Measurements from ENCODE around the gene GRAP2.

Gene GRAP2

DNA sequence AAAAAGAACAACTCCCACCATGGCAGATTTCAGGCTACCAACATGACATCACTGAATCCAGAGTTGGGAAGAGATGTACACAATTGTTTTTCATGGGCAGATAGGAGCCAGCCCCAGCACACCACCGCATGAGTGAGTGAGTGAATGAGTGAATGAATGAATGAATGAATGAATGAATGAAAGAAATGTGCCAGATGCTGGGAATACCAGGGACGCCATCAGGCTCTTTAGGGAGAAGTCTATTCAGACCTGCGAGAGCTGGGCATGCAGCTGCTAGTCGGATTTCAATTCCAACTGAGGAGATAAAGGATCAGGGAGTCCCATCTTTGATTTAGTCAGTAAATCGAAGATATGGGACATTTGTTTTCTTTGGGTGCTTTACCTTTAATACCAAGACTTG, 78.6 kb downstream of the GRAP2 start:
- no peak for DNase-seq (ENCODE audit: low read depth)
- in situ Hi-C loops (cut with HindIII; ENCODE audit: low sequenced_read_pairs): no loop called here
- TF ChIP-seq, protein P1, sequence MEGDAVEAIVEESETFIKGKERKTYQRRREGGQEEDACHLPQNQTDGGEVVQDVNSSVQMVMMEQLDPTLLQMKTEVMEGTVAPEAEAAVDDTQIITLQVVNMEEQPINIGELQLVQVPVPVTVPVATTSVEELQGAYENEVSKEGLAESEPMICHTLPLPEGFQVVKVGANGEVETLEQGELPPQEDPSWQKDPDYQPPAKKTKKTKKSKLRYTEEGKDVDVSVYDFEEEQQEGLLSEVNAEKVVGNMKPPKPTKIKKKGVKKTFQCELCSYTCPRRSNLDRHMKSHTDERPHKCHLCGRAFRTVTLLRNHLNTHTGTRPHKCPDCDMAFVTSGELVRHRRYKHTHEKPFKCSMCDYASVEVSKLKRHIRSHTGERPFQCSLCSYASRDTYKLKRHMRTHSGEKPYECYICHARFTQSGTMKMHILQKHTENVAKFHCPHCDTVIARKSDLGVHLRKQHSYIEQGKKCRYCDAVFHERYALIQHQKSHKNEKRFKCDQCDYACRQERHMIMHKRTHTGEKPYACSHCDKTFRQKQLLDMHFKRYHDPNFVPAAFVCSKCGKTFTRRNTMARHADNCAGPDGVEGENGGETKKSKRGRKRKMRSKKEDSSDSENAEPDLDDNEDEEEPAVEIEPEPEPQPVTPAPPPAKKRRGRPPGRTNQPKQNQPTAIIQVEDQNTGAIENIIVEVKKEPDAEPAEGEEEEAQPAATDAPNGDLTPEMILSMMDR (IDR thresholded peaks at IDR 0.05; ENCODE audit: low read depth, low read length, missing control alignments): no peak
- no peak overlapping the region for H3K4me3 ChIP-seq (ENCODE audit: low read depth, low read length)

DNA sequence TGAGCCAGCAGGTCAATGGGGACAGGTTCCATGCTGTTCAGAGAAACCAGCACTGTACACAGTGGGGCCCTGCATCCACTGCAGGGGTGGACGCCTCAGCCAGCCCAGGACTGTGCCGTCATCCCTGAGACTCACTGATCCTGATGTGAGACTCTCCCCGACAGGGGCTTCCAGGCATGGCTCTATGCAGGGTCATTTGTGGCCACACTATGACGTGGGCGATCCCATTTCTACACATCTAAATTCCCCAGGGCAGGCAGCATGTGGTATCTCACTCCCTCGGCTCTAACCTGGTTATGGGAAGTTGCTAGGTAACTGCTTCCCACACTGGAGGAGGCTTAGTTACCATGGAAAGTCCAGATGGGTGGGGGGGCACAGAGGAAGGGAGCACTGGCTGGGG, 79.7 kb downstream of the GRAP2 start:
- no peak overlapping the region for H3K4me3 ChIP-seq (ENCODE audit: low read depth, low read length)
- no peak for DNase-seq (ENCODE audit: low read depth)
- TF ChIP-seq, protein P1 (IDR thresholded peaks at IDR 0.05; ENCODE audit: low read depth, low read length, missing control alignments): no peak
- in situ Hi-C loops (cut with HindIII; ENCODE audit: low sequenced_read_pairs): no loop called here

DNA sequence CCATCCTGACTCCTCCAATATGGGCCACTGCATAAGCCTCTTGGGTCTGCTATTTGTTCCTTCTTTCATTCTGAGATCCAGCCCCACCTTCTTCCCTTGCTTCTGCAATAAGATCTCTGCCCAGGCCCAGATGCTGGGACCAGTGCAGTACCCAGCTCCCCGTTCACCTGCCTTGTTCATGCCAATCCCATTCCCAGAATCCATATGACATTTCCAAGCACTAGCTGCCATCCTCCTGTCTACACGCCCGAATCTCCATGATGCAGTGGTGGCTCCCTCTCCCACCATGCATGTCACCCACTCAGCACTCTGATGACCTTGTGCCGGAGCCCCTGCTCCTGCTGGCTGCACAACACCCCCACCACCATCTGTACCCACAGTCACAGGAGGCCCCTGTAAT, 82.5 kb downstream of the GRAP2 start:
- DNase-seq (ENCODE audit: low read depth): no peak
- TF ChIP-seq, protein P1 (IDR thresholded peaks at IDR 0.05; ENCODE audit: low read depth, low read length, missing control alignments): no peak
- no peak overlapping the region for H3K4me3 ChIP-seq (ENCODE audit: low read depth, low read length)
- in situ Hi-C loops (cut with HindIII; ENCODE audit: low sequenced_read_pairs): no loop called here

DNA sequence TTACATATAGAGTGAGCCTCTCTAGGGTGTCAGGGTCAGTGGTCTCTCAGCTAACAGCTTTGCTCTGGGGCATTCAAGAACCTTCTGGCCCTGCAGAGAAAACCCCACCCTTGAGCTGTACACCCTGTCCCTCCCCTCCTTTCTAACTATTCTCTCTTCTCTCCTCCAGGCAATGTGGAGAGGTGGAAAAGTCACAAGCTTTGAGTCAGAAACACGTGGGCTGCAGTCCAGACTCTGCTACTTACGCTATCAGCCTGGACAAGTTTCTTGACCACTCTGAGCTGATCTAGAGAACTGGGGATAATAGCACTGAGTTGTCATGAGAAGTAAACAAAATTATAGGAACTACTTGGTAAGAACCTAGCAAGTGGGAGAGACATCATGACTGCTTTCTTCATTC, 83.1 kb downstream of the GRAP2 start:
- TF ChIP-seq, protein P1 (IDR thresholded peaks at IDR 0.05; ENCODE audit: low read depth, low read length, missing control alignments): no peak
- no peak overlapping the region for H3K4me3 ChIP-seq (ENCODE audit: low read depth, low read length)
- DNase-seq (ENCODE audit: low read depth): no peak
- in situ Hi-C loops (cut with HindIII; ENCODE audit: low sequenced_read_pairs): no loop called here

DNA sequence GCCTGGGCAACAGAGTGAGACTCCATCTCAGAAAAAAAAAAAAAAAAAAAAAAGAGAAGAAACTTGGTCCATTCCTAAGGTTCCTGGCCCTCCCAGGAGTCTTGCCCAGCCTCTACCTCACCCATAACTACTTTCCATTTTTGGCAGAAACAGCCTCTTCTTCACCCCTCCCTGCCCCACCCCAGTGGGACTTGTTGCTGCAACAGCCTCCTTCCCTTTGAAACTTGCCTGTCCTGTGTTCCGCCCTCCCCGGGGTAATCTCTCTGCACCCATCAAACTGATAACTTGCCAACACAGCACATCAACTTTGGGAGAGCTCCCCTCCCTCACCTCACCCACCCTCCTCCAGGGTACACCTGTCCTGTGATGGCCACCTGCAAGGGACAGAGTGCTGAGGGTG, 83.9 kb downstream of the GRAP2 start:
- H3K4me3 ChIP-seq (ENCODE audit: low read depth, low read length): no peak overlapping the region
- DNase-seq (ENCODE audit: low read depth): no peak
- in situ Hi-C loops (cut with HindIII; ENCODE audit: low sequenced_read_pairs): no loop called here
- TF ChIP-seq, protein P1 (IDR thresholded peaks at IDR 0.05; ENCODE audit: low read depth, low read length, missing control alignments): no peak

DNA sequence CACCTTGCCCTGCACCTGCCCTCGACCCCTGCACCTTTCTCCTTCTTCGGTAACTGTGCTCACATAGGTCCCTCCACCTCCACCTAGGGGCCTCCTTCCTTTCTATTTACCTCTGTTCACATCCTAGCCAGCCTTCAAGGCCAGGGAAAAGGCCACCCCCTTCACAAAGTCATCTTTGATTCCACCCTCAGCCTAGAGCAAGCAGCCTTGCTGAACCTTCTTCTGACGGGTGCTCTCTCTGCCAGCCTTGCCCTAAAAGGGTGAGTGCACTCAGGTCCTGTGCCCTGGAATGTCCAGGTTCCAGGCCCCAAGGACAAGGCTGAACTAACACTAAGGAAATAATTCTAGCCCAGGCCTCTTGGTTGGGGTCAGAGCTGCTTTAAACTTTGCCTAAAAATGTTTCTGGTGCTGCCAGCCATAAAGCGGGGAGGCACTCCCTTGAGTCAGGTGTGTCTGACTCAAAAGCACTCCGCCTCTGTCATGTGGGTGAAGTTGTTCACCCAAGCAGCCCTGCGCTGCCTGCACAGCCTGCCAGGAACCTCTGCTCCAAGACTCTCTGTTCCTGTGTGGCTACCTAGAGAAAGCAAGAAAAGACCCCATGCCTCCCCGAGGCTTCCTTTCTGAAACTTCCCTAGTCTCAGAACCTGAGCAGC, 84.6 kb downstream of the GRAP2 start:
- H3K4me3 ChIP-seq (ENCODE audit: low read depth, low read length): no peak overlapping the region
- no peak for DNase-seq (ENCODE audit: low read depth)
- TF ChIP-seq, protein P1 (IDR thresholded peaks at IDR 0.05; ENCODE audit: low read depth, low read length, missing control alignments): no peak
- in situ Hi-C loops (cut with HindIII; ENCODE audit: low sequenced_read_pairs): no loop called here
